CD14-positive monocyte (primary cell): Measurements from ENCODE around the gene EXOC2. TPM values are rescaled to one million over a fixed set of nuclear protein-coding genes. Genes with fewer than 3 reads are reported as not detected.

Source experiments
- DNase-seq, 3 donors: peaks; one replicate each; pipeline ENCODE4 v3.0.0-alpha.2; 2011 to 2022
- H2AFZ ChIP-seq: 2 replicates; pipeline ENCODE4 v1.6.0; 2012; ENCODE audit warnings: mild to moderate bottlenecking, low read depth, low read length, inconsistent platforms; ENCODE audit not compliant: insufficient read depth, poor library complexity, severe bottlenecking
- H3K27ac ChIP-seq, 2 donors: 1 replicate in 1 of 2; 2 replicates in 1 of 2; pipeline ENCODE4 v1.5.1; 2012 to 2013; ENCODE audit warnings: low read length in 2 of 2, control low read depth in 1 of 2, inconsistent platforms in 1 of 2, low read depth in 1 of 2, mild to moderate bottlenecking in 1 of 2
- H3K27me3 ChIP-seq, 2 donors: one replicate each; pipeline versions ENCODE4 v1.6.0 to v1.6.1; 2011 to 2013; ENCODE audit warnings: low read length in 2 of 2; ENCODE audit not compliant: control insufficient read depth in 2 of 2, insufficient read depth in 2 of 2
- H3K36me3 ChIP-seq, 2 donors: replicated peaks in 1 of 2; 1 replicate in 1 of 2; 2 replicates in 1 of 2; pipeline versions ENCODE4 v1.5.1 to v1.6.1; 2012 to 2013; ENCODE audit warnings: low read length in 2 of 2, control low read depth in 1 of 2, inconsistent platforms in 1 of 2, mild to moderate bottlenecking in 1 of 2; ENCODE audit not compliant: insufficient read depth in 2 of 2, control insufficient read depth in 1 of 2
- H3K4me1 ChIP-seq, 2 donors: 1 replicate in 1 of 2; 2 replicates in 1 of 2; pipeline versions ENCODE4 v1.5.1 to v1.6.1; 2012 to 2013; ENCODE audit warnings: low read length in 2 of 2, control low read depth in 1 of 2, inconsistent platforms in 1 of 2, mild to moderate bottlenecking in 1 of 2, moderate library complexity in 1 of 2; ENCODE audit not compliant: insufficient read depth in 2 of 2, control insufficient read depth in 1 of 2
- H3K4me2 ChIP-seq: replicated peaks from 2 replicates; pipeline ENCODE3; 2012; ENCODE audit warnings: low read length, moderate library complexity, mild to moderate bottlenecking; ENCODE audit not compliant: poor library complexity, severe bottlenecking; ENCODE audit errors: extremely low read depth
- H3K4me3 ChIP-seq, 3 experiments: fragments of 200-600 bp in 1 of 3; sonication (generic) in 1 of 3; replicated peaks in 1 of 3; 1 replicate in 2 of 3; 2 replicates in 1 of 3; pipeline ENCODE4 v1.5.1; 2011 to 2013; ENCODE audit warnings: low read length in 3 of 3, mild to moderate bottlenecking in 3 of 3, control low read depth in 2 of 3, low read depth in 2 of 3, inconsistent platforms in 1 of 3, moderate library complexity in 1 of 3
- H3K79me2 ChIP-seq: 2 replicates; pipeline ENCODE4 v1.6.0; 2012; ENCODE audit warnings: mild to moderate bottlenecking, control low read depth, inconsistent platforms, low read length, moderate library complexity; ENCODE audit not compliant: insufficient read depth
- H3K9ac ChIP-seq: 2 replicates; pipeline ENCODE4 v1.6.0; 2017; ENCODE audit warnings: low read length, mild to moderate bottlenecking; ENCODE audit not compliant: insufficient read depth, poor library complexity, severe bottlenecking
- H3K9me3 ChIP-seq, 2 donors: replicated peaks in 1 of 2; 1 replicate in 1 of 2; 2 replicates in 1 of 2; pipeline versions ENCODE4 v1.5.1 to v1.6.1; 2012 to 2013; ENCODE audit warnings: low read length in 2 of 2, control low read depth in 1 of 2; ENCODE audit not compliant: control insufficient read depth in 1 of 2, insufficient read depth in 1 of 2
- H4K20me1 ChIP-seq: 2 replicates; pipeline ENCODE4 v1.6.0; 2012; ENCODE audit warnings: mild to moderate bottlenecking, low read length, control low read depth, moderate library complexity; ENCODE audit not compliant: insufficient read depth
- H3K27ac Mint-ChIP-seq, 7 donors: one replicate each; pipeline ENCODE4 v1.8.0; 2020; ENCODE audit warnings: mild to moderate bottlenecking in 7 of 7, mixed read lengths in 7 of 7, moderate library complexity in 6 of 7, inconsistent platforms in 2 of 7
- H3K27me3 Mint-ChIP-seq, 3 donors: one replicate each; pipeline ENCODE4 v1.8.0; 2021 to 2022; ENCODE audit warnings: low read depth in 3 of 3, mild to moderate bottlenecking in 3 of 3, mixed read lengths in 3 of 3, moderate library complexity in 3 of 3, inconsistent platforms in 1 of 3
- H3K36me3 Mint-ChIP-seq, 2 donors: one replicate each; pipeline ENCODE4 v1.8.0; 2020; ENCODE audit warnings: mixed read lengths in 2 of 2, inconsistent platforms in 1 of 2, mild to moderate bottlenecking in 1 of 2
- H3K4me1 Mint-ChIP-seq: one replicate; pipeline ENCODE4 v1.8.0; 2020; ENCODE audit warnings: mild to moderate bottlenecking, mixed read lengths
- H3K4me3 Mint-ChIP-seq, 2 donors: one replicate each; pipeline ENCODE4 v1.8.0; 2020; ENCODE audit warnings: mild to moderate bottlenecking in 2 of 2, mixed read lengths in 2 of 2, moderate library complexity in 1 of 2
- H3K9me3 Mint-ChIP-seq, 7 donors: one replicate each; pipeline ENCODE4 v1.8.0; 2020 to 2022; ENCODE audit warnings: mixed read lengths in 7 of 7, mild to moderate bottlenecking in 6 of 7, moderate library complexity in 6 of 7, inconsistent platforms in 2 of 7
- WGBS: methylation state at CpG from one replicate; pipeline ENCODE4 v1.1.5; 2013; ENCODE audit warnings: missing lambda C conversion rate; ENCODE audit not compliant: insufficient coverage; 5-methylcytosine and 5-hydroxymethylcytosine counted together
- intact Hi-C, 2 donors: fragments of 100-400 bp; cut with micrococcal nuclease; formaldehyde crosslinking; loops; one replicate each; pipeline versions ENCODE4 v1.15.0 to v1.15.1; 2023
- polyA plus RNA-seq, 3 donors: library from polyadenylated mRNA; depleted of rRNA in 1 of 3; unstranded in 2 of 3; stranded (reverse) in 1 of 3; fragments of 300-500 nt in 2 of 3; fragments of >200 nt in 1 of 3; fragmentation: Illumina TruSeq in 2 of 3; gene quantifications; 1 replicate in 2 of 3; 2 replicates in 1 of 3; pipeline ENCODE4 v1.2.3, GENCODE V29; 2012 to 2021
- TF ChIP-seq, protein P1 (sequence below): fragments of 200-600 bp; IDR thresholded peaks from one replicate; pipeline ENCODE4 v1.8.0; 2022; ENCODE audit warnings: antibody characterized with exemption, mild to moderate bottlenecking

EXOC2 gene
- polyA plus RNA-seq, 3 donors, result 7.5 to 15.5 (median 12.0) TPM

DNA sequence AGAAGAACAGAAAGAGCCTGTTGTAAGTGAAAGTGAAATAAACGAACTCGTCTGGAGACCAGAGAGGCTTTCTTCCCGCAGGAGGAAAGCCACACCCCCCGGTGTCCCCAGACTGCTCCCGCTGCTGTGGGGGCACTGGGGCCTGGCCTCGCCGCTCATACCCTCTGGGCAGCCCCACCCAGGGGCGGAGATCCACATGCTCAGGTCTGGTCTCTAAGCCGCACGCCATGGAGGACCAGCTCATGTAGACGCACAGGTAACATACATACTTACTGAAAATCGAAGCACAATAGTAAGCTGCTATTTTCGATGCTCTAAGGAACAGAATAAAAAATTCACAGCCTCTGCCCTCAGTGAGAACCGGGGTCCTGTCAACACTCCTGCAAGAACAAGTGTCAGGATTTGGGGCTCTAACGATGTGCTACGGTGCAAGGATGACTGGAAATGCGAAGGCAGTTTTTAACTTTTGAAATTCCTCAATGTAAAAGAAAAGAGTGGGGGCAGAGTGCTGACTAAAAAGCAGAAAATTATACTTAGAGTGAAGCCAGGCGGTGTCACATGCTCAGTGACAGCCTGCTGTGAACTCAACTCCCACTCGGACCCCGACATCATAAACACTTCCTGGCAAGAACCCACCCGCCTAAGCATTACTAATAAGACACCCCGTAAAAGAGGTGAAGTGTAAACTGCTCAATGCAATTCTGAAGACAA lies 190.9 kb downstream of the EXOC2 start:
- H2AFZ ChIP-seq, result no peak overlapping the region
- Mint-ChIP-seq H3K27ac (peak overlapping the region in 1 of 7 donors; percentile 75), H3K4me1 (peaks cover 6% of the 10 kb centered on the region), H3K9me3 (peaks cover 0 to 3% (median 0%) of the 10 kb centered on the region in 7 donors), H3K4me3 (no peak overlapping the region), H3K36me3 (peaks cover 24 to 25% of the 10 kb centered on the region in 2 donors), H3K27me3 (peaks cover 0 to 1% (median 0%) of the 10 kb centered on the region in 3 donors)
- no peaks in the 10 kb centered on the region for H3K4me1 ChIP-seq
- no peaks in the 10 kb centered on the region for H3K27me3 ChIP-seq
- intact Hi-C loops, result no loop called here
- no peak overlapping the region for H3K4me2 ChIP-seq
- no peaks in the 10 kb centered on the region for H4K20me1 ChIP-seq
- no peak overlapping the region for H3K27ac ChIP-seq
- H3K9ac ChIP-seq, result no peak overlapping the region
- 89% methylated on average over 15 of the region's 22 CpGs for WGBS
- H3K9me3 ChIP-seq, result no peaks in the 10 kb centered on the region
- TF ChIP-seq, protein P1, sequence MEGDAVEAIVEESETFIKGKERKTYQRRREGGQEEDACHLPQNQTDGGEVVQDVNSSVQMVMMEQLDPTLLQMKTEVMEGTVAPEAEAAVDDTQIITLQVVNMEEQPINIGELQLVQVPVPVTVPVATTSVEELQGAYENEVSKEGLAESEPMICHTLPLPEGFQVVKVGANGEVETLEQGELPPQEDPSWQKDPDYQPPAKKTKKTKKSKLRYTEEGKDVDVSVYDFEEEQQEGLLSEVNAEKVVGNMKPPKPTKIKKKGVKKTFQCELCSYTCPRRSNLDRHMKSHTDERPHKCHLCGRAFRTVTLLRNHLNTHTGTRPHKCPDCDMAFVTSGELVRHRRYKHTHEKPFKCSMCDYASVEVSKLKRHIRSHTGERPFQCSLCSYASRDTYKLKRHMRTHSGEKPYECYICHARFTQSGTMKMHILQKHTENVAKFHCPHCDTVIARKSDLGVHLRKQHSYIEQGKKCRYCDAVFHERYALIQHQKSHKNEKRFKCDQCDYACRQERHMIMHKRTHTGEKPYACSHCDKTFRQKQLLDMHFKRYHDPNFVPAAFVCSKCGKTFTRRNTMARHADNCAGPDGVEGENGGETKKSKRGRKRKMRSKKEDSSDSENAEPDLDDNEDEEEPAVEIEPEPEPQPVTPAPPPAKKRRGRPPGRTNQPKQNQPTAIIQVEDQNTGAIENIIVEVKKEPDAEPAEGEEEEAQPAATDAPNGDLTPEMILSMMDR, result no peak
- no peaks in the 10 kb centered on the region for H3K79me2 ChIP-seq
- peaks cover 5 to 15% of the 10 kb centered on the region in 2 donors for H3K36me3 ChIP-seq
- DNase-seq, result no peak
- no peak overlapping the region for H3K4me3 ChIP-seq

GRCh38 chr6:499617-500016 lies 193.3 kb downstream of the EXOC2 start:
- no peaks in the 10 kb centered on the region for H4K20me1 ChIP-seq
- intact Hi-C loops, result no loop called here
- DNase-seq, result no peak
- peaks cover 6% of the 10 kb centered on the region for H3K4me1 Mint-ChIP-seq
- WGBS, result no CpG with 5 or more reads among the region's 3 CpGs
- TF ChIP-seq, protein P1, result no peak
- H3K79me2 ChIP-seq, result no peaks in the 10 kb centered on the region
- H3K27ac ChIP-seq, result no peak overlapping the region
- no peaks in the 10 kb centered on the region for H3K4me1 ChIP-seq
- no peaks in the 10 kb centered on the region for H3K9me3 ChIP-seq
- H3K9ac ChIP-seq, result no peak overlapping the region
- no peak overlapping the region for H3K4me3 ChIP-seq
- peak overlapping the region in 1 of 7 donors; percentile 50 for H3K27ac Mint-ChIP-seq
- no peak overlapping the region for H3K4me3 Mint-ChIP-seq
- peaks cover 0 to 3% (median 0%) of the 10 kb centered on the region in 7 donors for H3K9me3 Mint-ChIP-seq
- peaks cover 0 to 1% (median 0%) of the 10 kb centered on the region in 3 donors for H3K27me3 Mint-ChIP-seq
- H3K36me3 ChIP-seq, result peaks cover 16 to 33% of the 10 kb centered on the region in 2 donors
- no peaks in the 10 kb centered on the region for H3K27me3 ChIP-seq
- H3K4me2 ChIP-seq, result no peak overlapping the region
- H2AFZ ChIP-seq, result no peak overlapping the region
- peaks cover 38 to 41% of the 10 kb centered on the region in 2 donors for H3K36me3 Mint-ChIP-seq
